ENCODE results near the gene CEP70. TPM values are rescaled to one million over a fixed set of nuclear protein-coding genes. Genes with fewer than 3 reads are reported as not detected.

The CEP70 gene
- total RNA-seq, 4 donors from 2014 or later, result 11.2 to 57.8 (median 23.0) TPM

DNA sequence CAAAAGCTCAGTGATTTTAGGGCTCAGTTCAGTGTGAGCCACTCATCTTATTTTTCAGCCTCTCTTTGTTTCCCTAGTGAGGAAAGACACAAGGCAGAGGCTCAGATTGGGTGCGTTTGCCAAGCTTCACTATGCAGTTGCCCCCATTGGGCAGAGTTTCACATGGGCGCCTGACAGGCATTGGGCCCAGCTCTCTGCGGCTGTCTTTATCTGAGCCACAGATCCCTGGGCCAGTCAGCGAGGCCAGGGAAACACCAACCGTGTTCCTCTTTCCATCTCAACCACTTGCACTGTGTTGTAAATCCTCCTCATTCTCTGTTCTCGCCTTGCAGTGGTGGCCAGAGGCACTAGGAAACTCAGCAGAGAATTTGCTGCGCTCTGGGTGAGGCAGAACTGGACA, 148.8 kb downstream of the CEP70 start:
- Histone ChIP-seq H3K36me3 (no peaks in the 10 kb centered on the region), H3K4me3 (no peak overlapping the region), H3K27me3 (no peaks in the 10 kb centered on the region), H3K4me1 (no peaks in the 10 kb centered on the region), H3K27ac (no peak overlapping the region), H3K9me3 (no peaks in the 10 kb centered on the region)
- TF ChIP-seq POLR2A (IDR thresholded peaks at IDR 0.05), result no peak
- TF ChIP-seq, protein P1, sequence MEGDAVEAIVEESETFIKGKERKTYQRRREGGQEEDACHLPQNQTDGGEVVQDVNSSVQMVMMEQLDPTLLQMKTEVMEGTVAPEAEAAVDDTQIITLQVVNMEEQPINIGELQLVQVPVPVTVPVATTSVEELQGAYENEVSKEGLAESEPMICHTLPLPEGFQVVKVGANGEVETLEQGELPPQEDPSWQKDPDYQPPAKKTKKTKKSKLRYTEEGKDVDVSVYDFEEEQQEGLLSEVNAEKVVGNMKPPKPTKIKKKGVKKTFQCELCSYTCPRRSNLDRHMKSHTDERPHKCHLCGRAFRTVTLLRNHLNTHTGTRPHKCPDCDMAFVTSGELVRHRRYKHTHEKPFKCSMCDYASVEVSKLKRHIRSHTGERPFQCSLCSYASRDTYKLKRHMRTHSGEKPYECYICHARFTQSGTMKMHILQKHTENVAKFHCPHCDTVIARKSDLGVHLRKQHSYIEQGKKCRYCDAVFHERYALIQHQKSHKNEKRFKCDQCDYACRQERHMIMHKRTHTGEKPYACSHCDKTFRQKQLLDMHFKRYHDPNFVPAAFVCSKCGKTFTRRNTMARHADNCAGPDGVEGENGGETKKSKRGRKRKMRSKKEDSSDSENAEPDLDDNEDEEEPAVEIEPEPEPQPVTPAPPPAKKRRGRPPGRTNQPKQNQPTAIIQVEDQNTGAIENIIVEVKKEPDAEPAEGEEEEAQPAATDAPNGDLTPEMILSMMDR (IDR thresholded peaks at IDR 0.05), result no peak
- no peak for DNase-seq

Other genes starting within 250 kb of the CEP70 start
- 1 to 10 TPM; 1.2 to 7.4 (median 3.0) TPM for gene MRAS, start 245.7 kb downstream of the CEP70 start, total RNA-seq
- 1 to 10 TPM in 2 of 4 donors, under 1 TPM in 2; 0.35 to 2.5 (median 1.5) TPM for gene ESYT3, start 159.6 kb downstream of the CEP70 start, total RNA-seq
- gene FAIM, start 14.5 kb upstream of the CEP70 start, total RNA-seq, result 10 to 100 TPM in 2 of 4 donors, 1 to 10 TPM in 2; 3.7 to 15.2 (median 8.0) TPM
- gene PIK3CB, start 240.7 kb upstream of the CEP70 start, total RNA-seq, result 10 to 100 TPM; 32.2 to 52.1 (median 41.5) TPM